Peyer's patch (tissue), 4 donors: Measurements from ENCODE around the gene ASPSCR1. TPM values are rescaled to one million over a fixed set of nuclear protein-coding genes. Genes with fewer than 3 reads are reported as not detected.

Experiments
- DNase-seq, 3 donors: peaks; one replicate each; pipeline ENCODE4 v3.0.0-alpha.2; 2017 to 2019
- H3K27ac ChIP-seq, 4 donors: fragments of 200-600 bp; sonication (generic); one replicate each; pipeline ENCODE4 v1.5.1; 2016 to 2019
- H3K27me3 ChIP-seq, 2 donors: fragments of 200-600 bp; sonication (generic); one replicate each; pipeline ENCODE4 v1.5.1; 2019
- H3K36me3 ChIP-seq, 3 donors: fragments of 200-600 bp; sonication (generic); one replicate each; pipeline ENCODE4 v1.5.1; 2016 to 2019
- H3K4me1 ChIP-seq, 4 donors: fragments of 200-600 bp; sonication (generic); one replicate each; pipeline ENCODE4 v1.5.1; 2016 to 2019
- H3K4me3 ChIP-seq, 4 donors: fragments of 200-600 bp; sonication (generic); 1 replicate in 3 of 4; 2 replicates in 1 of 4; pipeline ENCODE4 v1.5.1; 2016 to 2019; ENCODE audit warnings: mild to moderate bottlenecking in 1 of 4
- H3K9me3 ChIP-seq, 4 donors: fragments of 200-600 bp; sonication (generic); one replicate each; pipeline ENCODE4 v1.5.1; 2016 to 2019; ENCODE audit warnings: mild to moderate bottlenecking in 1 of 4
- POLR2A ChIP-seq, 2 donors: fragments of 450-650 bp; IDR thresholded peaks; one replicate each; pipeline ENCODE4 v1.5.1; 2017; ENCODE audit warnings: antibody characterized with exemption in 2 of 2, mild to moderate bottlenecking in 2 of 2, moderate library complexity in 2 of 2
- total RNA-seq, 4 donors: library from RNA; depleted of rRNA; stranded (reverse); fragments of >200 nt; gene quantifications; one replicate each; pipeline ENCODE4 v1.1.0, GENCODE V29; 2016
- TF ChIP-seq, protein P1 (sequence below), 6 experiments: fragments of 450-650 bp in 4 of 6; fragments of 200-600 bp in 2 of 6; sonication (generic) in 1 of 6; IDR thresholded peaks; one replicate each; pipeline ENCODE4 v1.5.1; 2017 to 2019; ENCODE audit warnings: antibody characterized with exemption in 6 of 6, mild to moderate bottlenecking in 3 of 6, moderate library complexity in 1 of 6

ASPSCR1 gene
- total RNA-seq, 4 donors from 2014 or later: 31.6 to 70.1 (median 49.9) TPM

- H3K27me3 ChIP-seq: no peaks in the 10 kb centered on the region
- no peaks in the 10 kb centered on the region for H3K9me3 ChIP-seq
- no peak for DNase-seq
- TF ChIP-seq, protein P1, sequence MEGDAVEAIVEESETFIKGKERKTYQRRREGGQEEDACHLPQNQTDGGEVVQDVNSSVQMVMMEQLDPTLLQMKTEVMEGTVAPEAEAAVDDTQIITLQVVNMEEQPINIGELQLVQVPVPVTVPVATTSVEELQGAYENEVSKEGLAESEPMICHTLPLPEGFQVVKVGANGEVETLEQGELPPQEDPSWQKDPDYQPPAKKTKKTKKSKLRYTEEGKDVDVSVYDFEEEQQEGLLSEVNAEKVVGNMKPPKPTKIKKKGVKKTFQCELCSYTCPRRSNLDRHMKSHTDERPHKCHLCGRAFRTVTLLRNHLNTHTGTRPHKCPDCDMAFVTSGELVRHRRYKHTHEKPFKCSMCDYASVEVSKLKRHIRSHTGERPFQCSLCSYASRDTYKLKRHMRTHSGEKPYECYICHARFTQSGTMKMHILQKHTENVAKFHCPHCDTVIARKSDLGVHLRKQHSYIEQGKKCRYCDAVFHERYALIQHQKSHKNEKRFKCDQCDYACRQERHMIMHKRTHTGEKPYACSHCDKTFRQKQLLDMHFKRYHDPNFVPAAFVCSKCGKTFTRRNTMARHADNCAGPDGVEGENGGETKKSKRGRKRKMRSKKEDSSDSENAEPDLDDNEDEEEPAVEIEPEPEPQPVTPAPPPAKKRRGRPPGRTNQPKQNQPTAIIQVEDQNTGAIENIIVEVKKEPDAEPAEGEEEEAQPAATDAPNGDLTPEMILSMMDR (IDR thresholded peaks at IDR 0.05): no peak
- no peak for TF ChIP-seq POLR2A (IDR thresholded peaks at IDR 0.05)
- H3K36me3 ChIP-seq: peaks cover 0 to 47% (median 0%) of the 10 kb centered on the region in 3 donors
- H3K4me3 ChIP-seq: no peak overlapping the region
- H3K27ac ChIP-seq: no peak overlapping the region
- peaks cover 0 to 12% (median 4%) of the 10 kb centered on the region in 4 donors for H3K4me1 ChIP-seq
Measured at GRCh38 chr17:81983011-81983638, 5.7 kb downstream of the ASPSCR1 start.

DNA sequence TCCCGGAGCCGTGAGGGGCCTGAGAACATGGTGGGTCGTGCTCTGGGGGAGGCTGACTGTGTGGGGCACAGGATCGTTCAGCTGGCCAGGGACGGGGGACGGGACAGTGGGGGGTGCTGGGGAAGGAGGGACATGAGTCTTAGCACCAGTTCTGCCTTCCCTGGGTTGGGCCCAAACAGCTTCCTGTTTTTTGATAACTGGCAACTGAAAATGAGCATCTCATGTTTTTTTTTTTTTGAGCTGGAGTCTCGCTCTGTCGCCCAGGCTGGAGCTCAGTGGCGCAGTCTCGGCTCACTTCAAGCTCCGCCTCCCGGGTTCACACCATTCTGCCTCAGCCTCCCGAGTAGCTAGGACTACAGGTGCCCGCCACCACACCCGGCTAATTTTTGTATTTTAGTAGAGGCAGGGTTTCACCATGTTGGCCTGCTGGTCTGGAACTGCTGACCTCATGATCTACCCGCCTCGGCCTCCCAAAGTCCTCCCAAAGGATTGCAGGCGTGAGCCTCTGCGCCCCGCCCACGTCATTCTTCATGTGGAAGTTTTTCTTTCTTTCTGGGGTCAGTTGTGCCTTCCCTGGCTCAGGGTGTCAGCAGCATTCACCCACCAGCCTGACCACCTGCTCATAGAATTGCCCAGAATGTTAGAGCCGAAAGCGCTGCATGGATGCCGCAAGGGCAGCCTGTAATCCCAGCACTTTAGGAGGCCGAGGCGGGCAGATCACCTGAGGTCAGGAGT lies 6.4 kb downstream of the ASPSCR1 start:
- Histone ChIP-seq H3K27ac (no peak overlapping the region), H3K27me3 (no peaks in the 10 kb centered on the region), H3K9me3 (no peaks in the 10 kb centered on the region), H3K4me3 (no peak overlapping the region), H3K4me1 (peaks cover 0 to 5% (median under 1%) of the 10 kb centered on the region in 4 donors), H3K36me3 (peaks cover 0 to 47% (median 0%) of the 10 kb centered on the region in 3 donors)
- TF ChIP-seq, protein P1 (IDR thresholded peaks at IDR 0.05): no peak
- no peak for TF ChIP-seq POLR2A (IDR thresholded peaks at IDR 0.05)
- no peak for DNase-seq

DNA sequence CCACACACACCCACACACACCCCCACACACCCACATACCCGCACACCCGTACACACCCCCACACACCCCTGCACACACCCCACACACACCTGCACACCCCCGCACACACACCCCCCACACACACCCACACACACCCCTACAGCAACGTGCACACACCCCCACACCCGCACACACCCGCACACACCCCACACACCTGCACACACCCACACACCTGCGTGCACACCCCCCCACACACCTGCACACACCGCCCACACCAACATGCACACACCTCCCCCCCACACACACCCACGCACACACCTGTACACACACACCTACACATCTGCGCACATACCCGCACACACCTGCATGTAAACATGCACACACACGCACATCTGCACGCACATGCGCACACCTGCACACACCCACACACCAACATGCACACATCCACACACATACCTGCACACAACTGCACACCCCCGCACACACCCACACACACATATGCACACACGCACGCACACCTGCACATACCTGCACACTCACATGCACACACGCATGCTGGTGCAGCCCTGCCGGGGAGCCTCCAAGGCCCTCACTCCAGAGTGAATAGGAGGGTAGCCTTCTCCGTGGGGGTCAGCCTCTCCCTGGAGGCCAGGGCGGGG lies 7.5 kb downstream of the ASPSCR1 start:
- no peak for TF ChIP-seq POLR2A (IDR thresholded peaks at IDR 0.05)
- TF ChIP-seq, protein P1 (IDR thresholded peaks at IDR 0.05): no peak
- Histone ChIP-seq H3K4me3 (no peak overlapping the region), H3K27ac (no peak overlapping the region), H3K4me1 (no peaks in the 10 kb centered on the region), H3K27me3 (no peaks in the 10 kb centered on the region), H3K9me3 (no peaks in the 10 kb centered on the region), H3K36me3 (peaks cover 0 to 41% (median 0%) of the 10 kb centered on the region in 3 donors)
- DNase-seq: no peak

- Histone ChIP-seq H3K36me3 (peaks cover 0 to 41% (median 0%) of the 10 kb centered on the region in 3 donors), H3K4me3 (no peak overlapping the region), H3K27ac (no peak overlapping the region), H3K9me3 (no peaks in the 10 kb centered on the region), H3K27me3 (no peaks in the 10 kb centered on the region), H3K4me1 (peaks cover 0 to 13% (median 0%) of the 10 kb centered on the region in 4 donors)
- TF ChIP-seq, protein P1 (IDR thresholded peaks at IDR 0.05): no peak
- no peak for TF ChIP-seq POLR2A (IDR thresholded peaks at IDR 0.05)
- no peak for DNase-seq
Measured at GRCh38 chr17:81986606-81987005, 9.2 kb downstream of the ASPSCR1 start.

DNA sequence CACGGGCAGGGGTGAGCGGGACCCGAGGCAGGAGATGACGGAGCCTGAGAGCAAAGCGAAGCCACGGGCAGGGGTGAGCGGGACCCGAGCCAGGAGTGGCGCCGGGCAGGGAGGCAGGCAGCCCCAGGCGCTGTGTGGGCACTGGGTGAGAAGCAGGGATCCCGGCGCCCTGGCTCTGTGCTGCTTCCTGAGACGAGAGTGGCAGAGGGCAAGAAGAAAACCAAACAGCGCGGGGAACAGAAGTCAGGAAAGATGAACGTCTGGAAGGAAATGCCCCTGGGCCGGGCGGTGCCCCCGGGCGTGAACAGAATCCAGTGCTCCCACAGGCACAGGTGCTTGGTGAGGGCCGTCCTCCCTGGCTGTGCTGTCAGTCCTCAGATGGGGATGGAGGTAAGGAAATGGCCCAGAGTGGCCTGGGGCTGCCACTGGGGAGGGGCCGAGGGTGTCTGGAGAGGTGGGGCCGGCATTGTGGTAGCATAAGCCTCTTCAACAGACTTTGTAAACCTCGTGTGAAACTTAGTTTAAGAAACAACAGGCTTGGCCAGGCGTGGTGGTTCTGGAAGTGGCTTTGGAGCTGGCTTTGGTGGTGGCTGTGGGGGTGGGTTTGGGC lies 9.8 kb downstream of the ASPSCR1 start:
- no peaks in the 10 kb centered on the region for H3K27me3 ChIP-seq
- H3K4me1 ChIP-seq: peaks cover 0 to 19% (median 2%) of the 10 kb centered on the region in 4 donors
- H3K36me3 ChIP-seq: peaks cover 0 to 41% (median 0%) of the 10 kb centered on the region in 3 donors
- no peaks in the 10 kb centered on the region for H3K9me3 ChIP-seq
- DNase-seq: no peak
- TF ChIP-seq, protein P1 (IDR thresholded peaks at IDR 0.05): no peak
- TF ChIP-seq POLR2A (IDR thresholded peaks at IDR 0.05): no peak
- no peak overlapping the region for H3K4me3 ChIP-seq
- no peak overlapping the region for H3K27ac ChIP-seq
